Sigmoid colon (tissue), 4 donors: Measurements from ENCODE around the gene CDKL1.

Source experiments
- POLR2A ChIP-seq, 2 donors: fragments of 450-650 bp; IDR thresholded peaks; one replicate each; pipeline ENCODE4 v1.6.1; 2016; ENCODE audit warnings: antibody characterized with exemption in 2 of 2, mild to moderate bottlenecking in 2 of 2, moderate library complexity in 2 of 2
- POLR2AphosphoS5 ChIP-seq, 4 donors: sonication (generic); formaldehyde crosslinking; IDR thresholded peaks; one replicate each; pipeline ENCODE4 v1.6.1; 2017; ENCODE audit warnings: antibody characterized with exemption in 4 of 4
- TF ChIP-seq, protein P1 (sequence below), 4 experiments: fragments of 450-650 bp in 3 of 4; fragments of 200-600 bp in 1 of 4; IDR thresholded peaks; one replicate each; pipeline ENCODE4 v1.5.1; 2016 to 2019; ENCODE audit warnings: antibody characterized with exemption in 4 of 4, mild to moderate bottlenecking in 3 of 4, moderate library complexity in 2 of 4

DNA sequence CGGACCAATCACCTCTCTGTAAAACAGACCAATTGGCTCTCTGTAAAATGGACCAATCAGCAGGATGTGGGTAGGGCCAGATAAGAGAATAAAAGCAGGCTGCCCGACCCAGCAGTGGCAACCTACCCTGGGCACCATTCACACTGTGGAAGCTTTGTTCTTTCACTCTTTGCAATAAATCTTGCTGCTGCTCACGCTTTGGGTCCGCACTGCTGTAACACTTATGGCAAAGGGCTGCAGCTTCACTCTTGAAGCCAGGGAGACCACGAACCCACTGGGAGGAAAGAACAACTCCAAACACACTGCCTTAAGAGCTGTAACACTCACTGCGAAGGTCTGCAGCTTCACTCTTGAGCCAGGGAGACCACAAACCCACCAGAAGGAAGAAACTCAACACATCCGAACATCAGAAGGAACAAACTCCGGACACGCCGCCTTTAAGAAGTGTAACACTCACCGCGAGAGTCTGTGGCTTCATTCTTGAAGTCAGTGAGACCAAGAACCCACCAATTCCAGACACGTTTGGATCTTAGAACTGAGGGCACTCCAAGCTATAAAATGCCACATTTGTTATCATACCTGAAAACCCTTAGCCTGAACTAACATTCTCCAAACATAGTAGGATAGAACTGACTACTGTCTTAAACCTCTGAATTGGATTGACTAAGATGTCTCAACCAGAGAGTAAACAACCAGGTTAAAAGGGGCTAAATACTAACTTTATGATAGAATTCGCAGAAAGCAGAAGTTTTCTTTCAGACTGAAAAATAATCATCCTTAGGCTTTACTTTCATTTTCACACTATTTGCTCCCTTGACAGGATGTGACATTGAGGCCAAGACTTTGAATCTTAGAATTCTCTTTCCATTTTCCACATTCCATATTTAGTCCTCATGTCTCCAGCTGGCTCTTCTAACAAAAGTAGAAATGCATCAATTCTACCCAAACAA lies 33.6 kb downstream of the CDKL1 start:
- TF ChIP-seq POLR2A (IDR thresholded peaks at IDR 0.05) (no peak), POLR2AphosphoS5 (IDR thresholded peaks at IDR 0.05) (no peak)
- TF ChIP-seq, protein P1, sequence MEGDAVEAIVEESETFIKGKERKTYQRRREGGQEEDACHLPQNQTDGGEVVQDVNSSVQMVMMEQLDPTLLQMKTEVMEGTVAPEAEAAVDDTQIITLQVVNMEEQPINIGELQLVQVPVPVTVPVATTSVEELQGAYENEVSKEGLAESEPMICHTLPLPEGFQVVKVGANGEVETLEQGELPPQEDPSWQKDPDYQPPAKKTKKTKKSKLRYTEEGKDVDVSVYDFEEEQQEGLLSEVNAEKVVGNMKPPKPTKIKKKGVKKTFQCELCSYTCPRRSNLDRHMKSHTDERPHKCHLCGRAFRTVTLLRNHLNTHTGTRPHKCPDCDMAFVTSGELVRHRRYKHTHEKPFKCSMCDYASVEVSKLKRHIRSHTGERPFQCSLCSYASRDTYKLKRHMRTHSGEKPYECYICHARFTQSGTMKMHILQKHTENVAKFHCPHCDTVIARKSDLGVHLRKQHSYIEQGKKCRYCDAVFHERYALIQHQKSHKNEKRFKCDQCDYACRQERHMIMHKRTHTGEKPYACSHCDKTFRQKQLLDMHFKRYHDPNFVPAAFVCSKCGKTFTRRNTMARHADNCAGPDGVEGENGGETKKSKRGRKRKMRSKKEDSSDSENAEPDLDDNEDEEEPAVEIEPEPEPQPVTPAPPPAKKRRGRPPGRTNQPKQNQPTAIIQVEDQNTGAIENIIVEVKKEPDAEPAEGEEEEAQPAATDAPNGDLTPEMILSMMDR (IDR thresholded peaks at IDR 0.05) = no peak
